Activated CD8-positive, alpha-beta T cell treated with anti-CD3 and anti-CD28 coated beads for 36 hours (primary cell): Measurements from ENCODE around the gene ARMH2. TPM values are rescaled to one million over a fixed set of nuclear protein-coding genes. Genes with fewer than 3 reads are reported as not detected.
A peak's percentile ranks its signal among the peaks of the same experiment; 100 is the strongest.

ENCODE experiments used
- ATAC-seq: fragments of 200-7000 bp; cut with Tn5 transposase; one replicate; pipeline ENCODE4 v1.10.0; 2021; ENCODE audit warnings: mild to moderate bottlenecking, moderate library complexity
- CTCF ChIA-PET: fragments of 350-600 bp; sonication (Branson Sonifier 250); formaldehyde crosslinking; loops from one replicate; lab custom pipeline; 2021; ENCODE audit warnings: antibody characterized with exemption; lab: Charles Lee
- POLR2A ChIA-PET: fragments of 350-600 bp; sonication (Branson Sonifier 250); formaldehyde crosslinking; loops from one replicate; lab custom pipeline; 2021; ENCODE audit warnings: antibody characterized with exemption; lab: Charles Lee
- DNase-seq: peaks from one replicate; pipeline ENCODE4 v3.0.0-alpha.2; 2020
- H3K27ac Mint-ChIP-seq: one replicate; pipeline ENCODE4 v1.8.0; 2021; ENCODE audit warnings: mild to moderate bottlenecking, mixed read lengths
- H3K27me3 Mint-ChIP-seq: one replicate; pipeline ENCODE4 v1.8.0; 2021; ENCODE audit warnings: mixed read lengths
- H3K36me3 Mint-ChIP-seq: one replicate; pipeline ENCODE4 v1.8.0; 2021; ENCODE audit warnings: low read depth, mixed read lengths
- H3K4me1 Mint-ChIP-seq: one replicate; pipeline ENCODE4 v1.8.0; 2021; ENCODE audit warnings: low read depth, mixed read lengths
- H3K4me3 Mint-ChIP-seq: one replicate; pipeline ENCODE4 v1.8.0; 2021; ENCODE audit warnings: mild to moderate bottlenecking, moderate library complexity, mixed read lengths
- H3K9me3 Mint-ChIP-seq: one replicate; pipeline ENCODE4 v1.8.0; 2021; ENCODE audit warnings: mixed read lengths
- CTCF ChIP-seq: fragments of 200-600 bp; IDR thresholded peaks from one replicate; pipeline ENCODE4 v1.8.0; 2022; ENCODE audit warnings: antibody characterized with exemption, mild to moderate bottlenecking
- intact Hi-C: fragments of 100-400 bp; cut with micrococcal nuclease; formaldehyde crosslinking; loops from one replicate; pipeline ENCODE4 v1.10.0; 2022
- total RNA-seq, 2 experiments: library from RNA; stranded (reverse); gene quantifications; one replicate each; pipeline ENCODE4 v1.2.3, GENCODE V29; 2021

ARMH2 gene
- total RNA-seq, 2 experiments from 2014 or later: 0.40 TPM; not detected in 1

GRCh38 chr6:24824142-24824938 lies 25.6 kb upstream of the ARMH2 start:
- no peak for ATAC-seq
- intact Hi-C loops: no loop called here

GRCh38 chr6:24823185-24823584 lies 24.5 kb upstream of the ARMH2 start:
- intact Hi-C loops: no loop called here
- ChIA-PET POLR2A (no interaction called here), CTCF (interaction anchor here (1.0 to 1.9 kb wide), 2 partner anchors 9 to 195 kb away, joined by 4 to 5 read pairs; no protein-coding TSS in a partner anchor)
- H3K4me3 Mint-ChIP-seq: no peak overlapping the region
- TF ChIP-seq CTCF: no peak
- no peaks in the 10 kb centered on the region for H3K9me3 Mint-ChIP-seq
- no peak for DNase-seq
- peak overlapping the region; percentile 66 for H3K27ac Mint-ChIP-seq
- peaks cover 38% of the 10 kb centered on the region for H3K36me3 Mint-ChIP-seq
- no peak for ATAC-seq
- no peaks in the 10 kb centered on the region for H3K27me3 Mint-ChIP-seq
- H3K4me1 Mint-ChIP-seq: peaks cover 16% of the 10 kb centered on the region

More at GRCh38 chr6:24824142-24824938, 25.6 kb upstream of the ARMH2 start:
- TF ChIP-seq CTCF: no peak
- Mint-ChIP-seq H3K9me3 (no peaks in the 10 kb centered on the region), H3K36me3 (peaks cover 36% of the 10 kb centered on the region), H3K4me1 (peaks cover 16% of the 10 kb centered on the region), H3K27me3 (no peaks in the 10 kb centered on the region), H3K27ac (peak overlapping the region; percentile 69), H3K4me3 (no peak overlapping the region)
- ChIA-PET POLR2A (interaction anchor here (0.5 to 0.7 kb wide), 2 partner anchors 10 to 37 kb away, joined by 3 to 5 read pairs; no protein-coding TSS in a partner anchor), CTCF (interaction anchor here (0.7 to 1.9 kb wide), 4 partner anchors 39 to 247 kb away, joined by 3 to 5 read pairs (median 3); no protein-coding TSS in a partner anchor)
- no peak for DNase-seq

GRCh38 chr6:24822696-24823095 lies 24.0 kb upstream of the ARMH2 start:
- DNase-seq (no peak), ATAC-seq (no peak)
- POLR2A ChIA-PET: interaction anchor here (1.2 kb wide), 1 partner anchor 23 kb away, joined by 3 read pairs; no protein-coding TSS in a partner anchor
- peak overlapping the region; percentile 69 for H3K27ac Mint-ChIP-seq
- H3K4me1 Mint-ChIP-seq: peaks cover 12% of the 10 kb centered on the region
- H3K27me3 Mint-ChIP-seq: no peaks in the 10 kb centered on the region
- intact Hi-C loops: no loop called here
- TF ChIP-seq CTCF: no peak
- no peak overlapping the region for H3K4me3 Mint-ChIP-seq
- CTCF ChIA-PET: interaction anchor here (0.8 to 1.0 kb wide), 2 partner anchors 10 to 18 kb away, joined by 3 to 4 read pairs; no protein-coding TSS in a partner anchor
- peaks cover 33% of the 10 kb centered on the region for H3K36me3 Mint-ChIP-seq
- no peaks in the 10 kb centered on the region for H3K9me3 Mint-ChIP-seq

GRCh38 chr6:24821860-24822444 lies 23.2 kb upstream of the ARMH2 start:
- TF ChIP-seq CTCF: no peak
- Mint-ChIP-seq H3K27ac (peak overlapping the region; percentile 88), H3K4me3 (no peak overlapping the region), H3K9me3 (no peaks in the 10 kb centered on the region), H3K4me1 (peaks cover 10% of the 10 kb centered on the region), H3K27me3 (no peaks in the 10 kb centered on the region), H3K36me3 (peaks cover 27% of the 10 kb centered on the region)
- intact Hi-C loops: no loop called here
- ChIA-PET CTCF (interaction anchor here (0.8 to 1.2 kb wide), 2 partner anchors 17 to 18 kb away, joined by 3 read pairs; no protein-coding TSS in a partner anchor), POLR2A (interaction anchor here (0.5 to 1.2 kb wide), 2 partner anchors 23 to 25 kb away, joined by 3 read pairs; no protein-coding TSS in a partner anchor)
- DNase-seq (no peak), ATAC-seq (no peak)
